ENCODE results near the gene TCP1. TPM values are rescaled to one million over a fixed set of nuclear protein-coding genes. Genes with fewer than 3 reads are reported as not detected.
A peak's percentile ranks its signal among the peaks of the same experiment; 100 is the strongest.

TCP1 gene
- total RNA-seq, 3 donors from 2014 or later (not counting 1 experiment from before 2014, with no cell fraction given) = 192 to 230 (median 218) TPM

DNA sequence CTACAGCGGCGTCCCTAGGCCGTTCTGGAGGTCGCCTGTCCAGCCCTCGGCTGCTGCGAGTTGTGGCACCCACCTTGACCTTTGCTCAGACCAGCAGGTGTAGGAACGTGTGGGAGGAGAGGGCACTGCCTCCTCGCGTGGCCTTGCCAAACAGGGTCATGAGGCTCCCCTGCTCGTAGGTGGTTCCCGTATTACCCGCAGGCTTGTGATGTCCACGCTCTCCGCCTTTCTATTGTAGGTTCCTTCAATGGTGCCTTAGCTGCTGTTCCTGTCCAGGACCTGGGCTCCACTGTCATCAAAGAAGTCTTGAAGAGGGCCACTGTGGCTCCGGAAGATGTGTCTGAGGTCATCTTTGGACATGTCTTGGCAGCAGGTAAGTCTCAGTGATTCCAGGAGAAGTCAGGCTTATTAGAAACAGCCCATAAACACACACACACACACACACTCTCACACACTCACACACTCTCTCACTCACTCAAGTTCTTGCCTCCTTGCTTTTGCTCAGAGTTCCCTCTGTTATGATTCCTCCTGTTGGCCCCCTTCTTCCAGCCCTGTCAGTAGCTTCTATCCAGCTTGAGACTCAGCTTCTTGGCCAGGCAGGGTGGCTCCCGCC, 26.6 kb downstream of the TCP1 start:
- H3K9me3 ChIP-seq (ENCODE audit: control insufficient read depth, insufficient read depth, low read length) = no peaks in the 10 kb centered on the region
- Mint-ChIP-seq H3K4me3 (peak overlapping the region; percentile 94), H3K36me3 (peaks cover under 1% of the 10 kb centered on the region), H3K27ac (peak overlapping the region; percentile 64 to 99), H3K4me1 (peaks cover 30 to 31% of the 10 kb centered on the region in 2 donors), H3K9me3 (no peaks in the 10 kb centered on the region), H3K27me3 (ENCODE audit: low read depth in 2 of 2) (no peaks in the 10 kb centered on the region)
- H3K27ac ChIP-seq (ENCODE audit: low read length) = peak overlapping the region; percentile 98
- DNase-seq (peak; percentile 45 to 71), ATAC-seq (peak; percentile 22 to 45 (median 32))
- no peak for TF ChIP-seq CTCF (IDR thresholded peaks at IDR 0.05)
- peaks cover 26% of the 10 kb centered on the region for H3K36me3 ChIP-seq (ENCODE audit: control insufficient read depth, insufficient read depth, low read length)
- WGBS (ENCODE audit: insufficient coverage) = 17% methylated on average over 16 of the region's 16 CpGs
- no peaks in the 10 kb centered on the region for H3K27me3 ChIP-seq (ENCODE audit: control insufficient read depth, insufficient read depth, low read length)
- peaks cover 14% of the 10 kb centered on the region for H3K4me1 ChIP-seq (ENCODE audit: control insufficient read depth, insufficient read depth, low read length)
- peak overlapping the region; percentile 98 for H3K4me3 ChIP-seq (ENCODE audit: low read length)
- intact Hi-C loops (cut with micrococcal nuclease) = loop anchor here (1.0 kb wide), 2 partner anchors 27 to 71 kb away; partner anchors contain the start of gene TCP1

DNA sequence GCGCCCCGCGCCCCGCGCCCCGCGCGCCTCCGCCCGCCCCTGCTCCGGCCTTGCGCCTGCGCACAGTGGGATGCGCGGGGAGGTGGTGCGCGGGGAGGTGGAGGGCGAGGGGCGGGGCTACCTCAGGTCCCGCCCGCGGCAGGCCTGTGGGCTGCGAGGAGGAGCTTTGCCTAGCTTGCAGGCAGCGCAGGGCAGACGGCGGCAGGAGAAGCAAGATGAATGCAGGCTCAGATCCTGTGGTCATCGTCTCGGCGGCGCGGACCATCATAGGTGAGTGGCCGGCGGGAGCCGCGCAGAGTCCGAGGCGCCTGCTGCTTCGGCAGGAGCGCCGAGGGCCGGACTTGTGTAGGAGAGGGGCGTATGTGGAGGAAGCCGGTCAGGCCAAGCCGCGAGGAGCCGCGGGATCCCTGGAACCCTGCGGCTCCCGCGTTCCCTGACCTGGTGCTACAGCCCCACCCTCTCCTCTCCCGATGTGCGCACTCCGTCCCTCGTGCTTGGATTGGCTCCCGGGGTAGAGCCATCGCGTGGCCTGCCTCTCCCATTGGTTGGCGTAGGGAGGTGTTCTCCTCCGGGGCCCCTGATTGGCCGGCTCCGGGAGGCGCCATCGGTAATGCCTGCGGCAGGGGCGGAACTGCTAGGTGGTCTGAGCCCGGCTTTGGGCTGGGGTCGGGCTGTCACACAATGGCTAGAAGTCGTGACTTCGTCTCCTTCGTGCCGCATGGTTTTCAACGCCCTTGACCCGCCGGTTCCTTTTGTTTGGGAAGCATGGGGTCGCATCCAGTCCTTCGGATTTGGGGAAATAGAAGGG, 27.3 kb downstream of the TCP1 start, which contains the start of gene ACAT2:
Gene ACAT2, plus strand, starts transcription at position 173 of the 808 bp plus-strand sequence. Its CDS starts 43 bp downstream, at position 216.
- Histone ChIP-seq H3K27ac (ENCODE audit: low read length) (peak within 1 kb of the TSS; percentile 98), H3K4me1 (ENCODE audit: control insufficient read depth, insufficient read depth, low read length) (peaks cover 14% of the 10 kb centered on the region), H3K9me3 (ENCODE audit: control insufficient read depth, insufficient read depth, low read length) (no peaks in the 10 kb centered on the region), H3K36me3 (ENCODE audit: control insufficient read depth, insufficient read depth, low read length) (peaks cover 24% of the 10 kb centered on the region), H3K4me3 (ENCODE audit: low read length) (peak within 1 kb of the TSS; percentile 98), H3K27me3 (ENCODE audit: control insufficient read depth, insufficient read depth, low read length) (no peaks in the 10 kb centered on the region)
- no peaks in the 10 kb centered on the region for H3K9me3 Mint-ChIP-seq
- H3K27ac Mint-ChIP-seq = peak within 1 kb of the TSS; percentile 64 to 99
- intact Hi-C loops (cut with micrococcal nuclease) = loop anchor here (1.0 kb wide), 3 partner anchors 27 to 71 kb away; partner anchors contain the start of genes TCP1 and WTAP
- no peaks in the 10 kb centered on the region for H3K27me3 Mint-ChIP-seq (ENCODE audit: low read depth in 2 of 2)
- peaks cover 30 to 31% of the 10 kb centered on the region in 2 donors for H3K4me1 Mint-ChIP-seq
- no peaks in the 10 kb centered on the region for H3K36me3 Mint-ChIP-seq
- under 1% methylated on average over 76 of the region's 76 CpGs for WGBS (ENCODE audit: insufficient coverage)
- DNase-seq (peak; percentile 89 to 97), ATAC-seq (peak; percentile 83 to 93 (median 84))
- no peak for TF ChIP-seq CTCF (IDR thresholded peaks at IDR 0.05)
- peak within 1 kb of the TSS; percentile 94 for H3K4me3 Mint-ChIP-seq

DNA sequence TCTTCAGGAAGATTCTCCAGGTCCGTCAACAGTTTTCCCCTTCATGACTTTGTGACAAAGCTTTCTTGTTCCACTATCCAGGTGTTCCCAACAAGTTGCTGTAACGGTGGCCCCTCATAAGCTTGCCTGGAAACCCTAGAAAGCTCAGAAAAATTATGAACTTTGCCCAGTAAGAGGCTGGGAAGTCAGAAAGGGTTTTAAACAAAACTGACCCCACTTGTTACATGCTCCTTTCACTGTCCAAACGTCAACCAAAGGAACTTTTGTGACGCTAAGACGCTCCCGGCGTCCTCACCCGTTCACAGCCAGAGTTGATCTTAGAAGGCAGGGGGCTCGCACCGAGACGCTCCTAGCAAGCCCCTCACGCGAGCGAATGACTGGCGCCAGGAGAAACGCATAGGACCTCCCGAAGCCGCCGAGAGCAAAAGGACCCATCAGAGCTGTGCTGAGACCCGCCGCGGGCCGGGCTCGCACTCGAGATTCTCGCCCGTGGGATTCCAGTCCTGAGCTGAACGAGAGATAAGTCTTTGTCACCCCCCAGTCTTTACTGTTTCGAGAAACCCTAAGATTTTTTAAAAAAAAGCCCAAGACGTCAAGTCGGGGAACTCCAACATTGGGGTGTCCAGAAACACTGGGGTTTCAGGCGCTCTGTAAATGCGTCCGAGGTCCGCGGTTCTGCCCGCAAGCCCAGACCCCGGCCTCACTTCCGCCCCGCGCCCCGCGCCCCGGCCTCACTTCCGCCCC, 28.1 kb downstream of the TCP1 start:
- Mint-ChIP-seq H3K9me3 (no peaks in the 10 kb centered on the region), H3K4me1 (peaks cover 30 to 31% of the 10 kb centered on the region in 2 donors), H3K27ac (peak overlapping the region; percentile 64 to 99), H3K27me3 (ENCODE audit: low read depth in 2 of 2) (no peaks in the 10 kb centered on the region), H3K36me3 (no peaks in the 10 kb centered on the region), H3K4me3 (peak overlapping the region; percentile 94)
- no peak for TF ChIP-seq CTCF (IDR thresholded peaks at IDR 0.05)
- DNase-seq = no peak
- Histone ChIP-seq H3K27me3 (ENCODE audit: control insufficient read depth, insufficient read depth, low read length) (no peaks in the 10 kb centered on the region), H3K36me3 (ENCODE audit: control insufficient read depth, insufficient read depth, low read length) (peaks cover 26% of the 10 kb centered on the region), H3K9me3 (ENCODE audit: control insufficient read depth, insufficient read depth, low read length) (no peaks in the 10 kb centered on the region), H3K4me1 (ENCODE audit: control insufficient read depth, insufficient read depth, low read length) (peaks cover 14% of the 10 kb centered on the region), H3K27ac (ENCODE audit: low read length) (peak overlapping the region; percentile 81), H3K4me3 (ENCODE audit: low read length) (peak overlapping the region; percentile 98)
- no peak for ATAC-seq
- intact Hi-C loops (cut with micrococcal nuclease) = loop anchor here (1.0 kb wide), 1 partner anchor 34 kb away; the partner anchor contains the start of gene WTAP
- WGBS (ENCODE audit: insufficient coverage) = 6% methylated on average over 45 of the region's 45 CpGs
